Keratinocyte (primary cell): ENCODE data around the gene STS.

Experiments used
- CTCF ChIP-seq, 3 experiments: IDR thresholded peaks in 1 of 3; conservative IDR thresholded peaks in 1 of 3; optimal IDR thresholded peaks in 1 of 3; 2 replicates in 2 of 3; 3 replicates in 1 of 3; pipeline versions ENCODE3 to v1.5.1; 2011; ENCODE audit warnings: low read length in 3 of 3, mild to moderate bottlenecking in 3 of 3, moderate library complexity in 2 of 3, control low read depth in 1 of 3, inconsistent platforms in 1 of 3; ENCODE audit not compliant: insufficient read depth in 2 of 3; ENCODE audit errors: extremely low read depth in 1 of 3
- EZH2 ChIP-seq: IDR thresholded peaks from one replicate; pipeline ENCODE4 v1.6.1; 2012; ENCODE audit warnings: inconsistent platforms, mild to moderate bottlenecking, low read length, moderate library complexity

DNA sequence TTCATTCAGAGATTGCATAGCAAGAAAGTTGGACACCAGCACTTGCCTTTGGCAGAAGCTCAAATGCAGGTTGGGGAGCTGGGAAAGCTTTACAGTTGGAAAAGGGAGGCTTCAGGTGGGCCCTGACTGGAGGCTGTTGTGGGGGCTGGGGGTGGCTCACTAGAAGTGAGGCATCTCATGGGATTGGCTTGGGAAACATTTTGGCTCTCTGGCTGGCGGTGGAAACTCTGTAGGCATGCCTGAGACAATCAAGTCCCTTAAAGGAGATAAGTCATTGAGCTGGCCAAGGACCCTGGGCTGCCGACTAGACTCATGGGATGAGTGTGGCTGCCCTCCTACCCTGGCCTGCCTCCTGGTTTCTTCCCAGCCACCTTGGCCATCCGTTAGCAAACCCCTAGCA, 31.4 kb upstream of the STS start:
- no peak for TF ChIP-seq CTCF (optimal IDR thresholded peaks at IDR 0.05 in 1 of 3, IDR thresholded peaks at IDR 0.05 in 1 of 3, conservative IDR thresholded peaks at IDR 0.05 in 1 of 3; ENCODE audit: extremely low read depth in 1 of 3, insufficient read depth in 2 of 3, low read length in 3 of 3)
- no peak for TF ChIP-seq EZH2
